GM12875 (cell line): Measurements from ENCODE around the gene MEAK7.

Experiments used
- H3K4me3 ChIP-seq: one replicate; pipeline ENCODE4 v1.5.1; 2011; ENCODE audit warnings: low read depth, low read length, control low read depth
- TF ChIP-seq, protein P1 (sequence below): IDR thresholded peaks from 2 replicates; pipeline ENCODE4 v1.5.1; 2011; ENCODE audit warnings: low read depth, mild to moderate bottlenecking, control low read depth, inconsistent platforms, low read length, moderate library complexity, borderline replicate concordance; ENCODE audit not compliant: insufficient read depth

MEAK7 gene

DNA sequence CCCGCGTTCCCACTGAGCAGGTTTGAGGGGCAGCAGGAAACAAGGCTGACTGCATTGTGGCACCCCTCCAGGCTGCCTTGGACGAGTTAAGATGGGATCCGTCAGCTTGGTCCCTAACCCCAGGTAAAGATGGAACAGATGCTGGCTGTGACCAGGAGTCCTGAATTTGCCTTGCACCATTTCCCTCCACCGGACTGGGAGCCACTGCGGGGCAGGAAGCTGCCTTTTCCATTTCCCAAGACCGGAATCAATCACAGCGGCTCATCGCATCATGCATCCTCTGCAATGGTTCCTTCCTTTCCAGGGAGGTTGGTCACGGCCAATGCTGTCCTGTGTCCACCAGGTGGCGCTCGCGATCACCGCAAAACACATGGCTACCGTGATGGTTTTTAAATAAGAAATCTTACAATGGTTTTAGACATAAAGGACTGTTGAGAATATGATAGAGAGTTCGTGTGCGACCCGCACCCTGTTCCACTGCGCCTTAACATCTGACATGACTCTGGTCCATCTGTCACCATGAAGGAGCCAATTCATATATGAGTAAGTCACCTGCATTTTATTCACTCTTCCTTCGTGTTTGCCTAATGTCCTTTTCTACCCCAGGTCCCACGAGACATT is 6.8 kb upstream of the MEAK7 start:
- TF ChIP-seq, protein P1, sequence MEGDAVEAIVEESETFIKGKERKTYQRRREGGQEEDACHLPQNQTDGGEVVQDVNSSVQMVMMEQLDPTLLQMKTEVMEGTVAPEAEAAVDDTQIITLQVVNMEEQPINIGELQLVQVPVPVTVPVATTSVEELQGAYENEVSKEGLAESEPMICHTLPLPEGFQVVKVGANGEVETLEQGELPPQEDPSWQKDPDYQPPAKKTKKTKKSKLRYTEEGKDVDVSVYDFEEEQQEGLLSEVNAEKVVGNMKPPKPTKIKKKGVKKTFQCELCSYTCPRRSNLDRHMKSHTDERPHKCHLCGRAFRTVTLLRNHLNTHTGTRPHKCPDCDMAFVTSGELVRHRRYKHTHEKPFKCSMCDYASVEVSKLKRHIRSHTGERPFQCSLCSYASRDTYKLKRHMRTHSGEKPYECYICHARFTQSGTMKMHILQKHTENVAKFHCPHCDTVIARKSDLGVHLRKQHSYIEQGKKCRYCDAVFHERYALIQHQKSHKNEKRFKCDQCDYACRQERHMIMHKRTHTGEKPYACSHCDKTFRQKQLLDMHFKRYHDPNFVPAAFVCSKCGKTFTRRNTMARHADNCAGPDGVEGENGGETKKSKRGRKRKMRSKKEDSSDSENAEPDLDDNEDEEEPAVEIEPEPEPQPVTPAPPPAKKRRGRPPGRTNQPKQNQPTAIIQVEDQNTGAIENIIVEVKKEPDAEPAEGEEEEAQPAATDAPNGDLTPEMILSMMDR: peak; percentile 87
- no peak overlapping the region for H3K4me3 ChIP-seq

DNA sequence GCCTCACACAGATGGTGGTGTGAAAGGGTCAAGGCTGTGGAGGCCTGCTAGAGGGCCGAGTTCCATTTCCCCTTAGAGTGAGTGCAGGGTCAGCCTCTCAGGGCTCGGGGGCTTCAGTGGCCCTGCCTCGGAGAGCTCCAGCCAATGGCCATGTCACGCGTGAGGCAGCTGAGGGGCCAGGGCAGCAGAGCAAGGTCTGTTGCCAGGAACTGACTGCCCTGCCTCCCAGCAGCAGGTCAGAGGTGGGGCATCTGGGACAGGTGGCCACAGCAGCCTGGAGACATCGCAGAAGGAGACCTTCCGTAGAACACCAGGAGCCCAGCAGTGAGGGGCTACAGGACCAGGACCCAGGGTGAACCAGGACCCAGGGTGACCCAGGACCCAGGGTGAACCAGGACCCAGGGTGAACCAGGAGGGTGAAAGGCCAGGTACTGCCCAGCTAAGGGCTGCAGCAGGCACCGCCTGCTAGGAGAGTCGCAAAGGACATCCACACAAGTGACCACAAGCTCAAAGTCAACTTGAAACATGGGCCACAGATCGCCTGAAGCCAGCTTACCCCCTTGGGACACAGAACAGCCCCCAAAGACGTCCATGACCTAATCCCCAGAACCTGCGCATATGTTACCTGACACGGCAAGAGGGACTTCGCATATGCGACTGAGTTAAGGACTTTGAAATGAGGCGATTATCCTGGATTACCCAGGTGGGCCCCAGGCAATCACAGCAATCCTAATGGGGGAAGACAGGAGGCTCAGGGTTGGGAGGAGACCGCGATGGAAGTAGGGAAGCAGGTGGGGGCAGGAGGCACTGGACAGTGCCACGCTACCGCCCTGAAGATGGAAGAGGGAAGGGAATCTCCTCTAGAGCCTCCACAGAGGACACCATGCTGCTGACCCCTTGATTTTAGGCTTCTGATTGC is 4.8 kb upstream of the MEAK7 start:
- H3K4me3 ChIP-seq: no peak overlapping the region
- TF ChIP-seq, protein P1: no peak

DNA sequence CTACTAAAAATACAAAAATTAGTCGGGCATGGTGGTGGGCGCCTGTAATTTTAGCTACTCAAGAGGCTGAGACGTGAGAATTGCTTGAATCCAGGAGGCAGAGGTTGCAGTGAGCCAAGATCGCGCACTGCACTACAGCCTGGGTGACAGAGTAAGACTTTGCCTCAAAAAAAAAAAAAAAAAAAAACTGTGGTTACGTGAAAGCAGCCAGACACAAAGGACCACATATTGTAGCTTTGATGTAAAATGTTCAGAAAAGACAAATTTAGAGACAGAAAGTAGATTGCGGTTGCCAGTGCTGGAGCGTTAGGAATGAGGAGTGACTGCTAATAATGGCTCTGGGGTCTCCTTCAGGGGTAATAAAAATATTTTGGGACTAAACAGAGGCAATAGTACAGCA is 4.0 kb upstream of the MEAK7 start:
- no peak overlapping the region for H3K4me3 ChIP-seq
- TF ChIP-seq, protein P1: no peak

- TF ChIP-seq, protein P1: no peak
- H3K4me3 ChIP-seq: no peak overlapping the region
These were observed 2.8 kb upstream of the MEAK7 start for GRCh38 chr16:84507011-84507982.

DNA sequence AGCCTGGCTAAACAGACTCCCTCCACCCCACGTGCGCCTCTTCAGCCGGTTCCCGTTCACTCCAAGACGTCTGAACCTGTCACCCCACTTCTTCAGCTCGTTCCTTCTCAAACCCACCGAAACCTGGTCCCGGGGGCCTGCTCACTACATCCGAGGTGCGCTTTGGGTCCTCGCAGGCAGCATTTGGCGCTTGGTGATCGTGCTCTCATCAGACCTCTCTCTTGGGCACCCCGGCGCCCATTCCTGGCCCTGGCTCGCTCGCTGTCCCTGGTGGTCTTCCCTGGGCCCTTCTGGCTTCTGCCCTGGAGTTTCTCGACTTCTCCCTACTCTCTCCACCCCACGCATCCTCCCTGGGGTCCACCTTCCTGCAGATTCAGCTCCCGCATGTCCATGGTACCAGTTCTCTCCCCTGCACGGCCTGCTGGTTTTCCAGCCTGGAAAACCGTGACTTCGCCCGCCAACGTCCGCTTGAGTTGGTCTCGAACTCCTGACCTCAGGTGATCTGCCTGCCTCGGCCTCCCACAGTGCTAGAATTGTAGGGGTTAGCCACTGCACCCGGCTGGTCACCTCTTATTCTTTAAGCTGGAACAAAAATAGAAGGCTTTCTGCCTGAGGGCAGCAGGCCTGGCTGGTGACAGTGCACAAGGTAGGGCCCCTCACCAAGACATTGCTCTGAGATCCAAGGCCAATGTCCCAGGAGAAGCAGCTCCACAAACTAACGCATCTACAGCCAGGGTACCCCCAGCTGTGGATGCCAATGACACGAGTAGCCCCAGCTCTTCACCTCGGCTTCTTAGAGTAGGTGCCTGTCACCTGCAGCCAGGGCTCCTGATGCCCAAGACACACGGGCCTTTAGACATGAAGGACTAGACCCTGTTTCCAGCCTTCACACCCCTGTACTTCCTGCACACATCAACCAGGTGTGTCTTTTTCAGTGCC is 1.1 kb upstream of the MEAK7 start:
- TF ChIP-seq, protein P1: no peak
- peak overlapping the region; percentile 80 for H3K4me3 ChIP-seq
